Natural killer cell (primary cell): Measurements from ENCODE around the gene HEY2. TPM values are rescaled to one million over a fixed set of nuclear protein-coding genes. Genes with fewer than 3 reads are reported as not detected.
A peak's percentile ranks its signal among the peaks of the same experiment; 100 is the strongest.

Source experiments
- ATAC-seq, 3 donors: fragments of 150-1000 bp in 2 of 3; fragments of 200-7000 bp in 1 of 3; cut with Tn5 transposase; 1 replicate in 1 of 3; 2 replicates in 2 of 3; pipeline ENCODE4 v1.10.0; 2021; ENCODE audit warnings: mild to moderate bottlenecking in 2 of 3, moderate library complexity in 2 of 3
- DNase-seq, 2 donors: peaks; one replicate each; pipeline versions ENCODE4 v3.0.0 to v3.0.0-alpha.2; 2013 to 2021; ENCODE audit warnings: mixed read lengths in 1 of 2
- H3K27ac ChIP-seq: one replicate; pipeline ENCODE4 v1.5.1; 2013; ENCODE audit warnings: mild to moderate bottlenecking, low read length
- H3K27me3 ChIP-seq: one replicate; pipeline ENCODE4 v1.6.1; 2013; ENCODE audit warnings: low read length; ENCODE audit not compliant: control insufficient read depth, insufficient read depth
- H3K36me3 ChIP-seq: one replicate; pipeline ENCODE4 v1.6.1; 2013; ENCODE audit warnings: low read length; ENCODE audit not compliant: control insufficient read depth, insufficient read depth
- H3K4me1 ChIP-seq: one replicate; pipeline ENCODE4 v1.6.1; 2013; ENCODE audit warnings: low read length; ENCODE audit not compliant: control insufficient read depth, insufficient read depth
- H3K4me3 ChIP-seq: one replicate; pipeline ENCODE4 v1.5.1; 2013; ENCODE audit warnings: low read length
- H3K9me3 ChIP-seq: one replicate; pipeline ENCODE4 v1.6.1; 2013; ENCODE audit warnings: low read length; ENCODE audit not compliant: control insufficient read depth, insufficient read depth
- H3K27ac Mint-ChIP-seq, 2 donors: one replicate each; pipeline ENCODE4 v1.8.0; 2022; ENCODE audit warnings: mild to moderate bottlenecking in 2 of 2, mixed read lengths in 2 of 2, moderate library complexity in 1 of 2
- H3K27me3 Mint-ChIP-seq, 2 donors: one replicate each; pipeline ENCODE4 v1.8.0; 2022; ENCODE audit warnings: low read depth in 2 of 2, mixed read lengths in 2 of 2
- H3K36me3 Mint-ChIP-seq: one replicate; pipeline ENCODE4 v1.8.0; 2022; ENCODE audit warnings: mixed read lengths
- H3K4me1 Mint-ChIP-seq, 2 donors: one replicate each; pipeline ENCODE4 v1.8.0; 2022; ENCODE audit warnings: mixed read lengths in 2 of 2
- H3K4me3 Mint-ChIP-seq: one replicate; pipeline ENCODE4 v1.8.0; 2022; ENCODE audit warnings: mild to moderate bottlenecking, moderate library complexity, mixed read lengths
- H3K9me3 Mint-ChIP-seq, 2 donors: one replicate each; pipeline ENCODE4 v1.8.0; 2022; ENCODE audit warnings: mixed read lengths in 2 of 2
- CTCF ChIP-seq: fragments of 200-600 bp; IDR thresholded peaks from one replicate; pipeline ENCODE4 v1.8.0; 2022; ENCODE audit warnings: antibody characterized with exemption
- WGBS: methylation state at CpG from one replicate; pipeline ENCODE4 v1.1.7; 2013; ENCODE audit warnings: missing lambda C conversion rate; ENCODE audit not compliant: insufficient coverage; 5-methylcytosine and 5-hydroxymethylcytosine counted together
- intact Hi-C: fragments of 100-400 bp; cut with micrococcal nuclease; formaldehyde crosslinking; loops from one replicate; pipeline ENCODE4 v1.14.2; 2022
- total RNA-seq, 4 donors: library from RNA; stranded (reverse); fragments of 120-200 nt in 1 of 4; gene quantifications; one replicate each; pipeline versions ENCODE4 v1.2.3 to v1.2.4, GENCODE V29; 2013 to 2022

HEY2 gene
- total RNA-seq, 3 donors from 2014 or later (not counting 1 experiment from before 2014, with no cell fraction given): 0.66 to 0.93 (median 0.73) TPM

GRCh38 chr6:125793863-125794262 lies 44.4 kb downstream of the HEY2 start:
- no peaks in the 10 kb centered on the region for H3K9me3 Mint-ChIP-seq
- ATAC-seq (no peak), DNase-seq (peak in 1 of 2 donors; percentile 43)
- intact Hi-C loops: no loop called here
- H3K27me3 Mint-ChIP-seq: no peaks in the 10 kb centered on the region
- Histone ChIP-seq H3K36me3 (peaks cover 9% of the 10 kb centered on the region), H3K27me3 (no peaks in the 10 kb centered on the region), H3K4me3 (no peak overlapping the region), H3K9me3 (no peaks in the 10 kb centered on the region), H3K27ac (no peak overlapping the region), H3K4me1 (peaks cover 13% of the 10 kb centered on the region)
- whole genome bisulfite sequencing: 89% methylated on average over 1 of the region's 3 CpGs
- no peaks in the 10 kb centered on the region for H3K36me3 Mint-ChIP-seq
- peak overlapping the region; percentile 58 for H3K4me3 Mint-ChIP-seq
- no peak for TF ChIP-seq CTCF
- H3K4me1 Mint-ChIP-seq: peaks cover 54 to 57% of the 10 kb centered on the region in 2 donors
- H3K27ac Mint-ChIP-seq: peak overlapping the region; percentile 65 to 70

GRCh38 chr6:125794342-125795137 lies 45.1 kb downstream of the HEY2 start:
- Histone ChIP-seq H3K27ac (no peak overlapping the region), H3K4me1 (peaks cover 7% of the 10 kb centered on the region), H3K27me3 (no peaks in the 10 kb centered on the region), H3K36me3 (peaks cover 12% of the 10 kb centered on the region), H3K4me3 (no peak overlapping the region), H3K9me3 (no peaks in the 10 kb centered on the region)
- Mint-ChIP-seq H3K27me3 (no peaks in the 10 kb centered on the region), H3K36me3 (no peaks in the 10 kb centered on the region), H3K4me3 (no peak overlapping the region), H3K9me3 (no peaks in the 10 kb centered on the region), H3K27ac (peak overlapping the region in 1 of 2 donors; percentile 65), H3K4me1 (peaks cover 52 to 57% of the 10 kb centered on the region in 2 donors)
- ATAC-seq (no peak), DNase-seq (no peak)
- 97% methylated on average over 3 of the region's 5 CpGs for WGBS
- intact Hi-C loops: no loop called here
- TF ChIP-seq CTCF: no peak

GRCh38 chr6:125795301-125795700 lies 45.9 kb downstream of the HEY2 start:
- H3K4me1 Mint-ChIP-seq: peaks cover 46 to 50% of the 10 kb centered on the region in 2 donors
- no peak overlapping the region for H3K4me3 ChIP-seq
- H3K27me3 ChIP-seq: no peaks in the 10 kb centered on the region
- no peaks in the 10 kb centered on the region for H3K27me3 Mint-ChIP-seq
- no peaks in the 10 kb centered on the region for H3K36me3 Mint-ChIP-seq
- peaks cover 12% of the 10 kb centered on the region for H3K36me3 ChIP-seq
- H3K9me3 ChIP-seq: no peaks in the 10 kb centered on the region
- ATAC-seq (no peak), DNase-seq (no peak)
- intact Hi-C loops: no loop called here
- H3K4me1 ChIP-seq: no peaks in the 10 kb centered on the region
- H3K27ac ChIP-seq: no peak overlapping the region
- H3K4me3 Mint-ChIP-seq: no peak overlapping the region
- no peak for TF ChIP-seq CTCF
- 83% methylated on average over 1 of the region's 1 CpG for WGBS
- peak overlapping the region in 1 of 2 donors; percentile 63 for H3K27ac Mint-ChIP-seq
- H3K9me3 Mint-ChIP-seq: no peaks in the 10 kb centered on the region
